GM10266 (cell line): ENCODE measurements around the gene MAP3K5.

Experiments used
- DNase-seq: peaks from one replicate; pipeline ENCODE4 v3.0.0; 2012; ENCODE audit errors: extremely low spot score
- TF ChIP-seq, protein P1 (sequence below): IDR thresholded peaks from 2 replicates; pipeline ENCODE4 v1.5.1; 2012; ENCODE audit warnings: mild to moderate bottlenecking, low read depth; ENCODE audit not compliant: control insufficient read depth, insufficient read depth; ENCODE audit errors: missing control alignments

Gene MAP3K5

GRCh38 chr6:136523196-136523595, 269.1 kb downstream of the MAP3K5 start:
- no peak for DNase-seq
- TF ChIP-seq, protein P1, sequence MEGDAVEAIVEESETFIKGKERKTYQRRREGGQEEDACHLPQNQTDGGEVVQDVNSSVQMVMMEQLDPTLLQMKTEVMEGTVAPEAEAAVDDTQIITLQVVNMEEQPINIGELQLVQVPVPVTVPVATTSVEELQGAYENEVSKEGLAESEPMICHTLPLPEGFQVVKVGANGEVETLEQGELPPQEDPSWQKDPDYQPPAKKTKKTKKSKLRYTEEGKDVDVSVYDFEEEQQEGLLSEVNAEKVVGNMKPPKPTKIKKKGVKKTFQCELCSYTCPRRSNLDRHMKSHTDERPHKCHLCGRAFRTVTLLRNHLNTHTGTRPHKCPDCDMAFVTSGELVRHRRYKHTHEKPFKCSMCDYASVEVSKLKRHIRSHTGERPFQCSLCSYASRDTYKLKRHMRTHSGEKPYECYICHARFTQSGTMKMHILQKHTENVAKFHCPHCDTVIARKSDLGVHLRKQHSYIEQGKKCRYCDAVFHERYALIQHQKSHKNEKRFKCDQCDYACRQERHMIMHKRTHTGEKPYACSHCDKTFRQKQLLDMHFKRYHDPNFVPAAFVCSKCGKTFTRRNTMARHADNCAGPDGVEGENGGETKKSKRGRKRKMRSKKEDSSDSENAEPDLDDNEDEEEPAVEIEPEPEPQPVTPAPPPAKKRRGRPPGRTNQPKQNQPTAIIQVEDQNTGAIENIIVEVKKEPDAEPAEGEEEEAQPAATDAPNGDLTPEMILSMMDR: no peak

- no peak for DNase-seq
- TF ChIP-seq, protein P1: no peak
Observed at GRCh38 chr6:136522636-136523035, 269.6 kb downstream of the MAP3K5 start.

- TF ChIP-seq, protein P1: no peak
- no peak for DNase-seq
Observed at GRCh38 chr6:136521911-136522310, 270.4 kb downstream of the MAP3K5 start.

DNA sequence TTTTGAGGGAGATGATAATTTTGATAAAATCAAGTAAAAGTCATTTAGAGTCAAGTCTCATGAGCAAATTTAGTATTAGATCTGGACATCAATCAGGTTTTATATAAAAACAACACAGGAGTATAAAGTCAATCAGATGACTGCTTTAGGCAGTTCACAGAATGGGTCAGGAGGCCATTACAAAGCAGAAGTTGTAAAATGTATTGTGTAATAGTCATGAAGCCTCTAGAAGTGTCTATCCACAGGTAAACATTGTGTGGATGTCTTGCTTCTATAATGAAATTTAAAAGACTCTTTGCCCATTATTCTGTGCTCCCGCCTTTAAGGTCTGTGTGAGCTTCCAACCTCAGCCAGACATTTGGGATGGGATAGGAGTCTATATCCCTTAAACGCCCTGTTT, 270.9 kb downstream of the MAP3K5 start:
- TF ChIP-seq, protein P1: no peak
- no peak for DNase-seq

DNA sequence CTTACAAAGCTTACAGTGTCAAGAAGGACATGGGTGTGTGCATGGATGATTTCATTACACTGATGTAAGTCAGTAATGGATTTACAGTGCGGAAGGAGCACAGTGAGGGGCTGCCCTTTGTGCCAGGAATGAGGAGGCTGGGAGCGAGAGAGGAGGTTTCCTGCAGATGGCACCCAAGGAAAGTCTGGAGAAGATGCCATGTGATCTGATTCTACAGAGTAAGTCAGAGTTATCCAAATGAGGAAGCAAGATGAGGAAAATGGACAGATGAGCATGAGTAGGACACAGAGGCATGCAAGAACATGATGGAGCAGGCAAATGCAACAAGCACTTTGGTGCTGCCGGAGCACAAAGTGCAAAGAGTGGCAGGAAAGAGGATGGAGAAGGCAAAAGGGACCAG, 271.8 kb downstream of the MAP3K5 start:
- TF ChIP-seq, protein P1: no peak
- no peak for DNase-seq

- DNase-seq: no peak
- TF ChIP-seq, protein P1: no peak
Observed at GRCh38 chr6:136517582-136517981, 274.7 kb downstream of the MAP3K5 start.

DNA sequence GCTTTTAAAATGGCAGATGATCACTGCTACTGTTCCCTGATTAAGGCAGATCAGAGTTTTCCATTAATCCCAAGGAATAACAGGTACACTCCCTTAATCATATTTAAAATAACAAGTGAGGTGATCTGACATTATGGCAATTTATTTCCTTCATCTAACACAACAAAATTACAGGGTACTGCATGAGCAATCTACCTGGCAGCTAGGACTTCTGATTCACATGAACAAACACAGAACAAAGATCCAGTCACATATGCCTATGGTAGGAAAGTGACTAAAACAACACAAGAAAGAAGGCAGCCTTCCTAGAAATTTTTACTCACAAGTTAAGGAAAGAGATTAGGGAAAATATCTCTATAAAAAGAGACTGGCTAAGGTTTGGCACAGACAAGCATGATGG, 275.3 kb downstream of the MAP3K5 start:
- no peak for DNase-seq
- TF ChIP-seq, protein P1: no peak
